Neural crest cell (in vitro differentiated cells): ENCODE data around the gene IFT22. TPM values are rescaled to one million over a fixed set of nuclear protein-coding genes. Genes with fewer than 3 reads are reported as not detected.
A peak's percentile ranks its signal among the peaks of the same experiment; 100 is the strongest.

ENCODE experiments used
- DNase-seq: peaks from one replicate; pipeline ENCODE4 v3.0.0; 2021; ENCODE audit warnings: low read depth, mixed read lengths, low spot score
- H3K27ac Mint-ChIP-seq: one replicate; pipeline ENCODE4 v1.8.0; 2021; ENCODE audit warnings: mild to moderate bottlenecking, mixed read lengths; ENCODE audit not compliant: unreplicated experiment
- H3K27me3 Mint-ChIP-seq: 2 replicates; pipeline ENCODE4 v1.8.0; 2021; ENCODE audit warnings: low read depth, mild to moderate bottlenecking, mixed read lengths
- H3K36me3 Mint-ChIP-seq: 2 replicates; pipeline ENCODE4 v1.8.0; 2021; ENCODE audit warnings: low read depth, mild to moderate bottlenecking, mixed read lengths
- H3K4me1 Mint-ChIP-seq: 2 replicates; pipeline ENCODE4 v1.8.0; 2021; ENCODE audit warnings: mixed read lengths
- H3K4me3 Mint-ChIP-seq: one replicate; pipeline ENCODE4 v1.8.0; 2021; ENCODE audit warnings: mild to moderate bottlenecking, mixed read lengths
- H3K9me3 Mint-ChIP-seq: 2 replicates; pipeline ENCODE4 v1.8.0; 2021; ENCODE audit warnings: mixed read lengths
- total RNA-seq: library from RNA; stranded (reverse); gene quantifications from 2 replicates; pipeline ENCODE4 v1.2.1, GENCODE V29; 2021
- TF ChIP-seq, protein P1 (sequence below): fragments of 200-600 bp; sonication (generic); conservative IDR thresholded peaks from 2 replicates; pipeline ENCODE4 v1.5.0; 2021; ENCODE audit warnings: antibody characterized with exemption, mild to moderate bottlenecking

IFT22 gene
- total RNA-seq, 1 donor from 2014 or later, result 48.0 TPM

- Mint-ChIP-seq H3K9me3 (no peaks in the 10 kb centered on the region), H3K4me1 (no peaks in the 10 kb centered on the region), H3K36me3 (no peaks in the 10 kb centered on the region), H3K27me3 (no peaks in the 10 kb centered on the region), H3K4me3 (no peak overlapping the region), H3K27ac (no peak overlapping the region)
- DNase-seq, result no peak
- TF ChIP-seq, protein P1, sequence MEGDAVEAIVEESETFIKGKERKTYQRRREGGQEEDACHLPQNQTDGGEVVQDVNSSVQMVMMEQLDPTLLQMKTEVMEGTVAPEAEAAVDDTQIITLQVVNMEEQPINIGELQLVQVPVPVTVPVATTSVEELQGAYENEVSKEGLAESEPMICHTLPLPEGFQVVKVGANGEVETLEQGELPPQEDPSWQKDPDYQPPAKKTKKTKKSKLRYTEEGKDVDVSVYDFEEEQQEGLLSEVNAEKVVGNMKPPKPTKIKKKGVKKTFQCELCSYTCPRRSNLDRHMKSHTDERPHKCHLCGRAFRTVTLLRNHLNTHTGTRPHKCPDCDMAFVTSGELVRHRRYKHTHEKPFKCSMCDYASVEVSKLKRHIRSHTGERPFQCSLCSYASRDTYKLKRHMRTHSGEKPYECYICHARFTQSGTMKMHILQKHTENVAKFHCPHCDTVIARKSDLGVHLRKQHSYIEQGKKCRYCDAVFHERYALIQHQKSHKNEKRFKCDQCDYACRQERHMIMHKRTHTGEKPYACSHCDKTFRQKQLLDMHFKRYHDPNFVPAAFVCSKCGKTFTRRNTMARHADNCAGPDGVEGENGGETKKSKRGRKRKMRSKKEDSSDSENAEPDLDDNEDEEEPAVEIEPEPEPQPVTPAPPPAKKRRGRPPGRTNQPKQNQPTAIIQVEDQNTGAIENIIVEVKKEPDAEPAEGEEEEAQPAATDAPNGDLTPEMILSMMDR, result no peak
These were observed 25.9 kb upstream of the IFT22 start for GRCh38 chr7:101347477-101347876.

GRCh38 chr7:101342892-101343291, 21.3 kb upstream of the IFT22 start:
- H3K4me3 Mint-ChIP-seq, result no peak overlapping the region
- no peak for DNase-seq
- no peaks in the 10 kb centered on the region for H3K4me1 Mint-ChIP-seq
- TF ChIP-seq, protein P1, result no peak
- H3K9me3 Mint-ChIP-seq, result no peaks in the 10 kb centered on the region
- no peaks in the 10 kb centered on the region for H3K36me3 Mint-ChIP-seq
- H3K27ac Mint-ChIP-seq, result no peak overlapping the region
- no peaks in the 10 kb centered on the region for H3K27me3 Mint-ChIP-seq

DNA sequence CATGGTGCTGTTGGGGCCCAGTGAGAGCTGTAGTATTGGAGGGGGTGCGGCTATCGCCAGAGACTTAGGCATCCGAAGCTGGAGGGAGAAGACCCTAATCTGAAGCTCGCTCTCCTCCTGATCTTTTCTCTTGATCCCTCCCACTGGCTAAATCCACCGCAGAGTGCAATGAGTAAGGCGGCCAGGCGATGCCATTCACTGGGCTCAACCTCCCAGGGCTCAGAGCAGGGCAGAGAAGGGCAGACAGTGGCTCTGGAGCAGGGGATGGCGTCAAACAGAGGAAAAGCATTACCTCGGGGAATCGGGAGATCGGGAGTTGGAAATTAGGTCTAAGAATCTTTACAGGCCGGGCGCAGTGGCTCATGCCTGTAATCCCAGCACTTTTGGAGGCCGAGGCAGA, 18.8 kb upstream of the IFT22 start:
- H3K27me3 Mint-ChIP-seq, result no peaks in the 10 kb centered on the region
- H3K9me3 Mint-ChIP-seq, result no peaks in the 10 kb centered on the region
- no peaks in the 10 kb centered on the region for H3K4me1 Mint-ChIP-seq
- H3K36me3 Mint-ChIP-seq, result no peaks in the 10 kb centered on the region
- H3K4me3 Mint-ChIP-seq, result no peak overlapping the region
- H3K27ac Mint-ChIP-seq, result no peak overlapping the region
- TF ChIP-seq, protein P1, result no peak
- DNase-seq, result no peak

DNA sequence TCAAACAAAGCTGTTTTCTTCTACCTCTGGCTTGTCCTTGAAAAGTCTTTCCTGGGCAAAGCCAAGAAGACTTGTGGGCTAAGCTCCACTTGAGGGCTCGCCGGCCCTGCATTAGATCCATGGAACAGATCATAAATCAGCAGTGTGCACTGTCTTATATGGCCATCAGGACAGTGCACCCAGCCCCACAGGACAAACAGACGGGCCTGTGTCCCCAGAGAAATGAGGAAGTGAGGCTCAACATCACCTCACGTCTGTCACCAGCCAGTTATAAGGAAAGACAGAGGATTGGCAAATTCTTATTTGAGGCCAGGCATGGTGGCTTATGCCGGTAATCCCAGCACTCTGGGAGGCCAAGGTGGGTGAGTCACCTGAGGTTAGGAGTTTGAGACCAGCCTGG, 12.3 kb upstream of the IFT22 start:
- TF ChIP-seq, protein P1, result no peak
- H3K27me3 Mint-ChIP-seq, result no peaks in the 10 kb centered on the region
- no peaks in the 10 kb centered on the region for H3K4me1 Mint-ChIP-seq
- DNase-seq, result no peak
- H3K27ac Mint-ChIP-seq, result peak overlapping the region; percentile 88
- no peaks in the 10 kb centered on the region for H3K9me3 Mint-ChIP-seq
- no peaks in the 10 kb centered on the region for H3K36me3 Mint-ChIP-seq
- H3K4me3 Mint-ChIP-seq, result no peak overlapping the region

DNA sequence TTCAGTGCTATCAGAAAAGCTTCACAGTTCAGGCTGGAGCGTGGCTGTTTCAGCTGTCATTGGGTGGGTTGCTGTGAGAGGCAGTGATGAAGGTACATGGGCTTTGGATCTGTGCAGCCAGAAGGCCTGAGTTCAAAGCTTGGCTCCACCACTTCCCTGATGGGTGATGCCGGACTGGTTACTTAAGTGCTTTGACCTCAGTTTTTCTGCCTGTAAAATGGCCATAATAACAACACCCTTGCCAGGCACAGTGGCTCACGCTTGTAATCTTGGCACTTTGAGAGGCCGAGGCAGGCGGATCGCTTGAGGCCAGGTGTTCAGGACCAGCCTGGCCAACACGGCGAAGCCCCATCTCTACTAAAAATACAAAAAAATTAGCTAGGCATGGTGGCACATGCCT, 10.4 kb upstream of the IFT22 start:
- H3K4me3 Mint-ChIP-seq, result no peak overlapping the region
- no peak for DNase-seq
- H3K9me3 Mint-ChIP-seq, result no peaks in the 10 kb centered on the region
- H3K27ac Mint-ChIP-seq, result no peak overlapping the region
- no peaks in the 10 kb centered on the region for H3K36me3 Mint-ChIP-seq
- H3K27me3 Mint-ChIP-seq, result no peaks in the 10 kb centered on the region
- TF ChIP-seq, protein P1, result no peak
- no peaks in the 10 kb centered on the region for H3K4me1 Mint-ChIP-seq

DNA sequence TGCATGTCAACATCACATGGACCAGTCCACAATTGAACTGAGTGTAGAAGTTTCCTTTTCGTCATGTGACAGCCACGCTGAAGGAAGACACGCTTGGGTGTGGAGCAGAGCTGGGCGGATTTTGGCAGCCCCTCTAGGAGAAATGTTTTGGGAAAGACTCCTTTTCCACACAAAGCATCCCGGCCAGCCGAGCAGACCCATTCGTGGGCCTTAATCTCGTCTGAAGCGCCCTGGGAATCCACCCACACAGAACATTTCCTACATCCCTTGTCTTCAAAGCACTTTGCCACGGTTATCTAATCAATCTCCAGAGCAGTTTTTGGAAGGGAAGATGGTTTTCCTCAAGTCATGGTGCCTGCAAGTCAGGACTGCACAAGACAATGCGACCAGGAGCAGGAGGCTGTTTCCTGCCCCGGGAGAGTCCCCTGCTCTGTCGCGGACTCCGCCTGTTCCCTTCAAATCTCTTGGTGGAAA, 8.4 kb upstream of the IFT22 start:
- Mint-ChIP-seq H3K4me3 (no peak overlapping the region), H3K36me3 (no peaks in the 10 kb centered on the region), H3K4me1 (no peaks in the 10 kb centered on the region), H3K9me3 (no peaks in the 10 kb centered on the region), H3K27me3 (no peaks in the 10 kb centered on the region), H3K27ac (no peak overlapping the region)
- TF ChIP-seq, protein P1, result no peak
- DNase-seq, result no peak
